Stimulated activated CD4-positive, alpha-beta T cell treated with anti-CD3 and anti-CD28 coated beads, Interleukin-2, amount 100 ng/mL, for 48 hours (primary cell): ENCODE data around the gene RETREG1.
"Not testable (repeated sequence)": the region's sequence is repeated elsewhere in the genome, so short reads cannot be mapped to it uniquely, and the experiment has no call there.

ENCODE experiments used
- DNase-seq, 2 donors: peaks; one replicate each; pipeline ENCODE4 v3.0.0-alpha.2; 2020

The RETREG1 gene, protein sequence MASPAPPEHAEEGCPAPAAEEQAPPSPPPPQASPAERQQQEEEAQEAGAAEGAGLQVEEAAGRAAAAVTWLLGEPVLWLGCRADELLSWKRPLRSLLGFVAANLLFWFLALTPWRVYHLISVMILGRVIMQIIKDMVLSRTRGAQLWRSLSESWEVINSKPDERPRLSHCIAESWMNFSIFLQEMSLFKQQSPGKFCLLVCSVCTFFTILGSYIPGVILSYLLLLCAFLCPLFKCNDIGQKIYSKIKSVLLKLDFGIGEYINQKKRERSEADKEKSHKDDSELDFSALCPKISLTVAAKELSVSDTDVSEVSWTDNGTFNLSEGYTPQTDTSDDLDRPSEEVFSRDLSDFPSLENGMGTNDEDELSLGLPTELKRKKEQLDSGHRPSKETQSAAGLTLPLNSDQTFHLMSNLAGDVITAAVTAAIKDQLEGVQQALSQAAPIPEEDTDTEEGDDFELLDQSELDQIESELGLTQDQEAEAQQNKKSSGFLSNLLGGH

GRCh38 chr5:16616536-16617273, at the start of gene RETREG1:
Gene RETREG1, minus strand, starts transcription at chr5:16616997. Its CDS starts 26 bp downstream, at chr5:16616971.
- peak; percentile 67 to 74 for DNase-seq

GRCh38 chr5:16666130-16666882, 49.5 kb upstream of the RETREG1 start:
- DNase-seq: no peak

DNA sequence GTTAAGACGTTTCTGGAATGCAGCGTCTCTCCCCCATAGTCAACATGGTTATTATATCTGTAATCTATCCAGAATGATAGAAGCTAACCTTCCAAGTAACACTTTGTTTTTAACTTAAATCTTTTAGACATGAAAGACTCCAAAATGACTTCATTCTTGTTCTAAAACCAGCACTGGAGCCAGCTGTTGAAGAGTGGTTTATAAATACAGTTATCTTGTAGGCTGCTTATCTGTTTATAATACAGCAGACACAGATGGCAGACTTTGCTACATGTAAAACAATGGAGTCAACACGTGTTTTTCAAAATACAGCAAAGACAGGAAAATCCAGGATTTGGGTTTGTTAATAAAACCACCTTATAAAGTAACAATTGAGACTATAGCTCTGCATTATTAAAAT, 48.8 kb upstream of the RETREG1 start:
- no peak for DNase-seq

DNA sequence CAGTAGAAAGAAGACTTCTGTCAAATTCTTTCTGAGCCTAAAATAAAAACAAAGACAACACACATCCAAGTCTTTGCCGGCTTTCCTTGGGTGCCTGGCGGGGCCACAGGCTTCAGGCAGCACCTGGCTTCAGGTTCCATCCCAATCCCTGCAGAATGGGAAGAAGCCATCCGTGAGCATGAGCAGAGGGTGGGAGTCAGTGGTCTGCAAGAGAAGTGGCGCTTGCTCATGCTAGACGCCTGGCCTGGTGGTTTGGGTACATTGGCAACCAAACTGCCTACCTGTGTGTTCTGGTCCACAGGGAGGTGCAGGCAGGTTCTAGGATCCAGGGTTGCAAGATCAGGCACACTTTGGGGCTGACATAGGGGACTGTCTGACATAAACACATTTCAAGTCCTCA, 47.6 kb upstream of the RETREG1 start:
- no peak for DNase-seq

- no peak for DNase-seq
These were observed 47.0 kb upstream of the RETREG1 start for GRCh38 chr5:16663840-16664239.

GRCh38 chr5:16661713-16662112, 44.9 kb upstream of the RETREG1 start:
- DNase-seq: no peak

- no peak for DNase-seq
These were observed 44.2 kb upstream of the RETREG1 start for GRCh38 chr5:16660982-16661381.

GRCh38 chr5:16659536-16659935, 42.7 kb upstream of the RETREG1 start:
- no peak for DNase-seq

DNA sequence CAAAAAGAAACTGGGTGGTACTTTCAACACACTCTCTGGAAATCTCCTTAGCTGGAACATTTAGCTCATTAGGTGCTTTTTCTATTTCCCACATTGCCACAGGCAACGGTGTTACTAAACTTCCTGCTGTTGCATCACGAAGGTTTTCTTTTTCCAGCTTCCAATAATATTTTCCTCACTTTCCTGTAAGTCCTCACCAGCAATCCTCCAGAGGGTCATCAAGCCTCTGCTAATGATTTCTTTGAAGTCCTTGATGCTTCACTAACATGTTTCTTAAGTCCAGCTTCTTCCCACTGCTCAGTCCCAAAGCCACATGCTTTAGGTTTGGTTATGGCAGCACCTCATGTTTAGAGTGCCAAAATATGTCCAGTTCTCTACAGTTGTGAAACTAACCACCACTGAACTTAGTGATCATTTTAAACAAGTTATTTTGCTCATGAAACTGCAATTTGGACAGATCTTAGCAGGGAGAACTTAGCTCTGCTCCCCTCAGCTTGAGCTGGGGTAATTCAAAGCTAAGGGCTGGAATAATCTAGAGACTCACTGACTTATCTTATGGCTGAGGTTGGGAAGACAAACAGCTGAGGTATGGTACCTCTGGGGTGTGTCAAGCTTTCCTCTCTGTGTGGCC, 39.9 kb upstream of the RETREG1 start:
- DNase-seq: no peak

- no peak for DNase-seq
These were observed 38.0 kb upstream of the RETREG1 start for GRCh38 chr5:16654647-16655334.

GRCh38 chr5:16648739-16649138, 31.9 kb upstream of the RETREG1 start:
- DNase-seq: not testable (repeated sequence)

- DNase-seq: no peak
These were observed 27.6 kb upstream of the RETREG1 start for GRCh38 chr5:16644301-16644889.

DNA sequence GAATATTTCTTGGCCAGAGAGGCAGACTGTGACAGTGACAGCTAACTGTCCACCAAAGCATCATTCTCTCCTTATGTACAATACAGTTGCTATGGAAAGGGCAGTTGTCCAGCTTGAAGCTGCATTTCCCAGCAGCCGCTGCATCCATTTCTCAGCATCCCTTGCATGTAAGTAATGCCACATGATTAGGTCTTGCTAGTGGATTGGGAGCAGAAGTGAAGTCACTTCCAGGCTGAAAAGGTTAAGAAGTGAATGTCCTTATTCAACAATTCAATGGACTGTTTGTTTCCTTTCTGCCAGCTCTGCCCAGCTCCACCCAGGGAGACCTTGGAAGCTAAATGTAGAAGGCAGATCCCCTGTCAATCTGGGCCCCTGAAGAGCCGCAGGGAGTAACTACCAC, 26.1 kb upstream of the RETREG1 start:
- no peak for DNase-seq

DNA sequence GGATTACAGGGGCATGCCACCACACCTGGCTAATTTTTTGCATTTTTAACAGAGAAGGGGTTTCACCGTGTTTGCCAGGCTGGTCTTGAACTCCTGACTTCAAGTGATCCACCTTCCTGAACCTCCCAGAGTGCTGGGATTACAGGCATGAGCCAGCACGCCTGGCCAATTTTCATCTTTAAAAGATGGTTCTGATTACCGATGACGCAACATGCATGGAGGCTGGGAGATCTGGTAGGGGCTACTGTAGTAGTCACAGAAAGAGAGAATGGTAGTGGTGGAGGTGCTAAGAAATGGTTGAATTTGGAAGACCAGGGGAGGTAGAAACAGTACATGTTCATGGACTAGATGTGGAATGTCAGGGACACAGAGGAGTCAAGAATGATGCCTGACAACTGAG, 22.4 kb upstream of the RETREG1 start:
- no peak for DNase-seq

DNA sequence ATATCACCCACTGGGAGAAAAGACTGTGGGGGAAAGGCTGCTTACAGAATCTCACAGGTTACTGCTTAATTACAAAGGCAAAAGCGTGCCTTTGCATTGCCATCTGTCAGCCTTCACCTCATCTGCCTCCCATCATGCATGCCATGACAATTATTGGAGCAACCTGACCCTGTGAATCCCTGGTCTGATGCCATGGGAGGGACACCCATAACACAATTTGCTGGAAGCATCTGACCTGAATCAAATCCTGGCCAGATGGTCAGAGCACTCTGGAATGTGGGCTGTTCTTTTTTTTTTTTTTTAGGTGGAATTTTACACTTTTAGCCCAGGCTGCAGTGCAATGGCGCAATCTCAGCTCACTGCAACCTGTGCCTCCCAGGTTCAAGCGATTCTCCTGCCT, 11.6 kb upstream of the RETREG1 start:
- no peak for DNase-seq

DNA sequence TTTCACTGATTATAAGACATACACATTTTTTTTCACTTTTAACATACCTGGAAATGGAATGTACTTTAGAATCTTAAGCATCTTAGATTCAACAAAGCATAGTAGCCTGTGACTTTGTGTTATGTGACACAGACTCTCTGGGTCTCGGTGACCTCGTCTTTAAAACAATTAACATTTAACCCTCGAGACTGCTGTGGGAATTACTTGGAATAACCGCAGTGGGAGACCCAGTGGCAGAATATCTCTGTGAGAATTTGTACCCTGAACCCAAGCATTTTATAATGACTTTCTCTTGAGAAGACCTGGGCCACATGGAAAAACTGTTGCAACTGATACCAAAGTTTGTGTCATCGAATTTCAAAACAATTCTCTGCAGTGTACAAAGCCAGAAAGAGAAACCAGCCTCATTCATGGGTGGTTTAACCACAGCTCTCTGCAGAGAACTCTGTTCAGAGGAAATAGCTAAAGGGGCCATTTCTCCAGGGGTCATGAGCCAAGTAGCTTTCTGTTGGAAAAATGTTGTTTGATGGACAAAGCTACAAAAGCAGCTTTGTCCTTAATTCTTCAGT, 10.0 kb upstream of the RETREG1 start:
- no peak for DNase-seq

DNA sequence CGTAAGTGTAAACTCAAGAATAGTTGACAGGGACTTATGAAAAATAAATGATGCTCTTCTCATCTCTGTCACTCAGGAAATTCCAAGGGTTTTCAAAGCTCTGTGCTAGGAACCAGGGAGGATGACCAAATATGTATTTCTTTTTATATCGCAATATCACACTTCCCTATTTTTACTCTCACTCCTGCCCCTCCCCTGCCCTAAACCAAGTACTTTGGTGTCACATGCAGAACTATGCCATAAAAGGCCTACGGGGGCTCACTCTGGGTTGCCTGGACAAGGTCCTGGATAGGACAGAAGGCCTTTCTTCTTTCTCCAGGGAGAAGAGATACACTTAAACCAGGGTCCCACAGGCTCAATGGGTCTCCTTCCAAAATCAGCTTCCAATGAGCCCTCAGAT, 8.3 kb upstream of the RETREG1 start:
- DNase-seq: no peak

DNA sequence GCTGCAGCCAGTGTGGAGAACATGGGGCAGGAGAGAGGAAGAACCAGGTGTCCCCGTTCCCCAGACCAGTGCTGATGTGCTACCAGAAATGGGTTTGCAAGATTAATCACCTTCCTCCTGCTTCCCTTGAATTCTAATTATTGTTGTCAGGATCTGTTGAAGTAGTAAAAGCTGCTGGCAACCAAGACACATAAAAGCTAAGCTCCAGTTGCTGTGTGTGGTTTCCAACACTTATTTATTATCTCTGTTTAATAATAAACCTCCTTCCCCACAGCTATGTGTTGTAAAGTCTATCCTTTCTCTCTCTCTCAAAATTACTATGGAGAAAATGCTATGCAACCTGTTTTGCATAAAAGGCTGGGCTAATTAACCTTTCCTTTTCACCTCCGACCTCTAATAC, 2.3 kb upstream of the RETREG1 start:
- no peak for DNase-seq

DNA sequence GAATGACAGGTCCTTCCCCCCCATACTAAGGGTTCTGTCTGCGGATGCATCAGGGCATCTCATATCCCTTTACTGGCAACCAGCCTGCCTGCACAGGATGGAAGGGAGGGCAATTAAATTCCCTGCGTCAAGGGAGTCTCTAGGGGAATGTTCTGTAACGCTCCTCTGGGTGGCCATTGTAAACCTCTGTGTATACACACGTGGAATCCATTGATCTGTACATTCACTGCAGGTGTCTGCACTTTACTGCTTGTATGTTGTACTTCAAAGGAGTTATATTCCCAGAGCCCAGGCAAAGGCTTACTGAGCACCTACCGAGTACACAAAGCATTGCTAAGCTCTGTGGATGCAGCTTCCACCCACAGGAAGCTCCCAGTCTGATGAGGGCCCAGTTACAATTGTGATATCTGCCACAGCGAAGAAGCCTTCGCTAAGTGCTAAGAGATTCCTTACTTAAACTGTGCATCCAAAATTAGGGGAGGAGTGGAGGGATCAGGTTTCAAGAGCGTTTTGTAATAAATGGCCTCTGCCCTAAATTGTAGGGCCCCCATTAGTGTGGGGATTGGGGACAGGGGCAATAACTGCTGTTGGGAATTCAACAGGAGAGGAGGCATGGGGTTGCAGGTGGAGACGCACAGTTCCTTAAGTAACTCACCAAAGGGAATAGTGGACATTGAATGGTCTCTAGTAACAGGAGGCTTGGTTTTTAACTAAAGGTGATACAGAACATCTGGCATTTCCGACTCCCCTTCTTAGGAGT, 1.5 kb upstream of the RETREG1 start:
- no peak for DNase-seq

DNA sequence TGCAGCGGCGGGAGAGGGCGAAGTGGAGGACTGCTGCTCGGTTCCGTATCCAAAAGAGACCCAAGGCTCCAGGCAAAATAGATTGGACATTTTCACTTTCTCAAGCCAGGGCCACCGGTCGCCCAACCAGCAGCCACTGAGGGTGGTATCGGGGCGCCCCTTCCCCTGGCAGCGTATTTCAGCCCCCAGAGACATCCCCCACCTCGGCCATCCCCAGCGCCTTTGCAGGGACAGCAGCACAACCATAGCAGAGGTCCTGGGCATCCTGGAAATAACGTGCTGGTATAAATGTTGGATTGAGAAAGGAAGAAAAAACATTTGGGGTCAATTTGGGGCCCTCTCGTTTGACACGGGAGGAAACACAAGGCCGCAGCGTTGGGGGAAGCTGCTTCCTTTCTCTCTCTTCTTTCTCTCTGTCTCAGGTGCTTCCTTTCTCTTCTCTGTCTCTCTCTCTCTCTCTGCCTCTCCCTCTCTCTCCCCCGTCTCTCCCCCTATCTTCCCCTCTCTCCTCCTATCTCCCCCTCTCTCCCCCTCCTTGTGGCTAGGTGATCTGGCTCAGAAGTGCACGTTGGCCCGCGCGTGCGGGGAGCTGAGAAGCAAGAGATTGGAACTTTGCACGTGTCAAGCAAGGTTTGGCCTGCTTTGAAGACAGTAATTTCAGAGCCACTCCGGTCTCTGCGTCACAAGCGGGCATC, 624 bp upstream of the RETREG1 start:
- peak in 1 of 2 donors; percentile 40 for DNase-seq
